ENCODE measurements around the gene PCDHGC5. TPM values are rescaled to one million over a fixed set of nuclear protein-coding genes. Genes with fewer than 3 reads are reported as not detected.
A peak's percentile ranks its signal among the peaks of the same experiment; 100 is the strongest.

PCDHGC5 gene
- total RNA-seq (2014; rRNA removed; shearing (Covaris generic)) (3.0 and 4.4 TPM in 2 replicates), total RNA-seq (2022) (5.0 and 5.4 TPM in 2 replicates), Bru-seq, nascent RNA (percentile 67 among the genes with signal in this experiment), BruChase-seq, experiment 1, labeled RNA remaining after a 6-hour chase (percentile 64 among the genes with signal in this experiment), BruChase-seq, experiment 2, labeled RNA remaining after a 2-hour chase (percentile 58 among the genes with signal in this experiment)
- long read RNA-seq, partial matches to known transcripts, result 0 of 15 reads
- long read RNA-seq, other reads (novel, unspliced or antisense), result 15 of 15 reads

GRCh38 chr5:141488591-141489561 is at the start of gene PCDHGC5:
Gene PCDHGC5 (plus strand): TSS chr5:141489081. CDS start chr5:141489241, 160 bp downstream.
- H3K79me2 ChIP-seq (ENCODE audit: insufficient read depth, low read depth, low read length), result peaks cover 15% of the 10 kb centered on the region; the same call in 1 of the 2 replicates
- intact Hi-C loops (cut with micrococcal nuclease; ENCODE audit: unreplicated experiment), result no loop called here
- no TSS peak for BruUV-seq (replicated peaks)
- H3K4me2 ChIP-seq (ENCODE audit: low read length), result peak within 1 kb of the TSS; percentile 28
- no peaks in the 10 kb centered on the region for H3K9me2 ChIP-seq (ENCODE audit: insufficient read depth, low read length)
- ChIA-PET CTCF (ENCODE audit: unreplicated experiment) (interaction anchor here (1.0 to 1.1 kb wide), 2 partner anchors 10 to 13 kb away, joined by 3 read pairs; no protein-coding TSS in a partner anchor), POLR2A (interaction anchor here (0.9 to 2.7 kb wide), 3 partner anchors 8 to 26 kb away, joined by 3 to 8 read pairs (median 7); no protein-coding TSS in a partner anchor)
- TF ChIP-seq CTCF (conservative IDR thresholded peaks at IDR 0.05; ENCODE audit: low read length), result no peak
- TF ChIP-seq EZH2phosphoT487 (IDR thresholded peaks at IDR 0.05; ENCODE audit: borderline replicate concordance, low read depth, low read length), result no peak
- H3K27ac ChIP-seq (ENCODE audit: low read depth, low read length, poor library complexity, severe bottlenecking), result no peak within 1 kb of the TSS
- no peak for DNase-seq (ENCODE audit: low spot score)
- H4K20me1 ChIP-seq (ENCODE audit: insufficient read depth, low read length), result 0 out of 2 replicates have a peak, but pooled peaks cover 6% of the 10 kb centered on the region
- H3K9me3 ChIP-seq (ENCODE audit: low read length), result no peaks in the 10 kb centered on the region
- peaks cover 68% of the 10 kb centered on the region for H3K36me3 ChIP-seq (ENCODE audit: insufficient read depth, low read length)
- H2AFZ ChIP-seq (ENCODE audit: low read length), result no peak within 1 kb of the TSS
- H3K4me3 ChIP-seq (ENCODE audit: low read depth, low read length, poor library complexity, severe bottlenecking), result no peak within 1 kb of the TSS
- H3K4me1 ChIP-seq (ENCODE audit: insufficient read depth, low read length, poor library complexity, severe bottlenecking), result peaks cover 26% of the 10 kb centered on the region

DNA sequence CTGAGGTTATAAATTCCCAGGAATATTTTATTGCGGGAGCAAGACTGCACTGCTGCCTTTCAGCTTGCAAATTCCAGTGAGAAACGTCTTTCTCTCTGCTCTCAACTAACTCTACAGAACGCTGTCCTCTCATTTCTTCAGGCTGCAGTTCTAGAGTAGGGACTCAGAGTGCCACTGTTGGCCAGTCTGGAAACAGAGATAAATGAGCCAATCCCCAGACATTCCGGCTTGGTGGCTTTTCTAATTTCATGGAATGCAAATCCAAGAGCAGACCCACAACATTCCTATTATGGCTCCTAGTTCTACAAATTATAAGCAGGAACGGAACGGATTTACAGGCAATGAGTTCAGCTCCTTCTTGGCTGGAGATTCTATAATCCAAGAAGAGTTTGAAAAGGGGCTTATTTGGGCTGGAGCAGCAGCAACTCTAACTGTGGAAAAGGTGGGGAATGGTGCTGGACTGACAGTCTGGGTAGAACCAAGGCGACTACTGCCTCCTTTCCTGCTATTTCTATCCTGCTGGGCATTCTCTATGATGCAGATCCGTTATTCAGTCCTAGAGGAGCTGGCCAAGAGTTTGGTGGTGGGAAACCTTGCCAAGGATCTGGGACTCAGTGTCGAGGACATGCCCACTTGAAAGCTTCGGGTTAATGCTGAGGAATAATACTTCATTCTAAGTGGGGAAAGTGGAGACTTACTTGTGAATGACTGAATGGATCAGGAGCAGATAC is 49.3 kb upstream of the PCDHGC5 start:
- Histone ChIP-seq H3K4me3 (ENCODE audit: low read depth, low read length, poor library complexity, severe bottlenecking) (no peak overlapping the region), H3K27ac (ENCODE audit: low read depth, low read length, poor library complexity, severe bottlenecking) (no peak overlapping the region), H4K20me1 (ENCODE audit: insufficient read depth, low read length) (no peaks in the 10 kb centered on the region), H3K4me2 (ENCODE audit: low read length) (no peak overlapping the region), H3K36me3 (ENCODE audit: insufficient read depth, low read length) (no peaks in the 10 kb centered on the region), H2AFZ (ENCODE audit: low read length) (no peak overlapping the region), H3K79me2 (ENCODE audit: insufficient read depth, low read depth, low read length) (no peaks in the 10 kb centered on the region), H3K9me2 (ENCODE audit: insufficient read depth, low read length) (no peaks in the 10 kb centered on the region), H3K4me1 (ENCODE audit: insufficient read depth, low read length, poor library complexity, severe bottlenecking) (peaks cover 14% of the 10 kb centered on the region), H3K9me3 (ENCODE audit: low read length) (no peaks in the 10 kb centered on the region)
- ChIA-PET POLR2A (interaction anchor here (0.5 kb wide), 1 partner anchor 795 kb away, joined by 3 read pairs; no protein-coding TSS in a partner anchor), CTCF (ENCODE audit: unreplicated experiment) (no interaction called here)
- TF ChIP-seq EZH2phosphoT487 (IDR thresholded peaks at IDR 0.05; ENCODE audit: borderline replicate concordance, low read depth, low read length), result no peak
- TF ChIP-seq CTCF (conservative IDR thresholded peaks at IDR 0.05; ENCODE audit: low read length), result no peak
- no peak for DNase-seq (ENCODE audit: low spot score)
- intact Hi-C loops (cut with micrococcal nuclease; ENCODE audit: unreplicated experiment), result no loop called here
- BruUV-seq (replicated peaks), result no TSS peak

All from OCI-LY7 (cell line).